HTR-8/SVneo (cell line): ENCODE results near the gene JAG2.

ENCODE experiments used
- DNase-seq: peaks from one replicate; pipeline ENCODE4 v3.0.0; 2011; ENCODE audit warnings: low spot score, mixed read lengths; ENCODE audit not compliant: insufficient read length
- FAIRE-seq: peaks from 2 replicates; lab custom pipeline; 2011; peaks lifted over from hg19 to GRCh38; lab: Jason Lieb, UNC

The JAG2 gene

GRCh38 chr14:105167303-105168092 lies 1.1 kb downstream of the JAG2 start:
- no peak for DNase-seq
- FAIRE-seq = peak; percentile 28

- DNase-seq = no peak
- no peak for FAIRE-seq
Observed at GRCh38 chr14:105166571-105167302, 1.8 kb downstream of the JAG2 start.

- no peak for DNase-seq
- FAIRE-seq = no peak
Observed at GRCh38 chr14:105165761-105166485, 2.7 kb downstream of the JAG2 start.

- FAIRE-seq = no peak
- DNase-seq = no peak
Observed at GRCh38 chr14:105165134-105165704, 3.4 kb downstream of the JAG2 start.

- DNase-seq (no peak), FAIRE-seq (no peak)
Observed at GRCh38 chr14:105163040-105163742, 5.4 kb downstream of the JAG2 start.

- no peak for FAIRE-seq
- no peak for DNase-seq
Observed at GRCh38 chr14:105162669-105162979, 6.0 kb downstream of the JAG2 start.

GRCh38 chr14:105161964-105162668 lies 6.5 kb downstream of the JAG2 start:
- DNase-seq (no peak), FAIRE-seq (no peak)

- FAIRE-seq (no peak), DNase-seq (no peak)
Observed at GRCh38 chr14:105161309-105161708, 7.3 kb downstream of the JAG2 start.

- no peak for FAIRE-seq
- DNase-seq = no peak
Observed at GRCh38 chr14:105160776-105161175, 7.8 kb downstream of the JAG2 start.

GRCh38 chr14:105159344-105159743 lies 9.2 kb downstream of the JAG2 start:
- FAIRE-seq (no peak), DNase-seq (no peak)

GRCh38 chr14:105158794-105159193 lies 9.8 kb downstream of the JAG2 start:
- no peak for FAIRE-seq
- DNase-seq = no peak

- FAIRE-seq (no peak), DNase-seq (no peak)
Observed at GRCh38 chr14:105157872-105158271, 10.7 kb downstream of the JAG2 start.

GRCh38 chr14:105156414-105157375 lies 11.9 kb downstream of the JAG2 start:
- no peak for FAIRE-seq
- no peak for DNase-seq

GRCh38 chr14:105155681-105156413 lies 12.7 kb downstream of the JAG2 start:
- no peak for FAIRE-seq

GRCh38 chr14:105155071-105155651 lies 13.4 kb downstream of the JAG2 start:
- no peak for DNase-seq
- no peak for FAIRE-seq

More at GRCh38 chr14:105155681-105156413, 12.7 kb downstream of the JAG2 start:
- no peak for DNase-seq

- DNase-seq = no peak
- FAIRE-seq = no peak
Observed at GRCh38 chr14:105154476-105154871, 14.1 kb downstream of the JAG2 start.

- DNase-seq (no peak), FAIRE-seq (no peak)
Observed at GRCh38 chr14:105153739-105154475, 14.7 kb downstream of the JAG2 start.
